Glutamatergic neuron (in vitro differentiated cells): ENCODE measurements around the gene NFIC. TPM values are rescaled to one million over a fixed set of nuclear protein-coding genes. Genes with fewer than 3 reads are reported as not detected.

Experiments
- DNase-seq: peaks from one replicate; pipeline ENCODE4 v3.0.0; 2022
- H3K27ac Mint-ChIP-seq: one replicate; pipeline ENCODE4 v1.8.0; 2020; ENCODE audit warnings: mild to moderate bottlenecking, mixed read lengths, inconsistent platforms; ENCODE audit not compliant: unreplicated experiment
- H3K27me3 Mint-ChIP-seq: one replicate; pipeline ENCODE4 v1.8.0; 2020; ENCODE audit warnings: mild to moderate bottlenecking, moderate library complexity, mixed read lengths, inconsistent platforms; ENCODE audit not compliant: unreplicated experiment
- H3K36me3 Mint-ChIP-seq: one replicate; pipeline ENCODE4 v1.8.0; 2020; ENCODE audit warnings: mild to moderate bottlenecking, mixed read lengths, inconsistent platforms; ENCODE audit not compliant: unreplicated experiment
- H3K4me1 Mint-ChIP-seq: one replicate; pipeline ENCODE4 v1.8.0; 2020; ENCODE audit warnings: mild to moderate bottlenecking, low read depth, mixed read lengths, inconsistent platforms; ENCODE audit not compliant: unreplicated experiment
- H3K4me3 Mint-ChIP-seq: one replicate; pipeline ENCODE4 v1.8.0; 2020; ENCODE audit warnings: mild to moderate bottlenecking, mixed read lengths, inconsistent platforms; ENCODE audit not compliant: unreplicated experiment
- H3K9me3 Mint-ChIP-seq: one replicate; pipeline ENCODE4 v1.8.0; 2020; ENCODE audit warnings: mild to moderate bottlenecking, moderate library complexity, mixed read lengths, inconsistent platforms; ENCODE audit not compliant: unreplicated experiment
- CTCF ChIP-seq: fragments of 200-600 bp; sonication (generic); IDR thresholded peaks from one replicate; pipeline ENCODE4 v1.5.0; 2021; ENCODE audit not compliant: partially characterized antibody, unreplicated experiment
- total RNA-seq: library from RNA; stranded (reverse); fragmentation: NEBNext Ultra II Directional; extraction: Animal tissue kit (Norgen Biotek cat#: 25700); gene quantifications from one replicate; pipeline ENCODE4 v1.2.1, GENCODE V29; 2021; ENCODE audit not compliant: unreplicated experiment

NFIC gene
- total RNA-seq, 1 donor from 2014 or later = 2.0 TPM

- H3K4me1 Mint-ChIP-seq = no peaks in the 10 kb centered on the region
- H3K27ac Mint-ChIP-seq = no peak within 1 kb of the TSS
Measured at GRCh38 chr19:3480383-3481091, 114.2 kb downstream of the NFIC start, which contains the start of gene SMIM24. TSS of gene SMIM24 (minus strand) at chr19:3480525. CDS start at chr19:3480463, 62 bp downstream.

GRCh38 chr19:3481241-3482090, 115.1 kb downstream of the NFIC start:
- H3K27me3 Mint-ChIP-seq = no peaks in the 10 kb centered on the region
- no peak for TF ChIP-seq CTCF
- H3K9me3 Mint-ChIP-seq = peaks cover 2% of the 10 kb centered on the region
- no peak overlapping the region for H3K4me3 Mint-ChIP-seq
- no peaks in the 10 kb centered on the region for H3K4me1 Mint-ChIP-seq
- no peak for DNase-seq
- no peak overlapping the region for H3K27ac Mint-ChIP-seq
- no peaks in the 10 kb centered on the region for H3K36me3 Mint-ChIP-seq

More at GRCh38 chr19:3480383-3481091, 114.2 kb downstream of the NFIC start, which contains the start of gene SMIM24:
- Mint-ChIP-seq H3K4me3 (no peak within 1 kb of the TSS), H3K9me3 (peaks cover 2% of the 10 kb centered on the region), H3K27me3 (no peaks in the 10 kb centered on the region), H3K36me3 (no peaks in the 10 kb centered on the region)
- no peak for TF ChIP-seq CTCF
- no peak for DNase-seq

GRCh38 chr19:3482507-3483225, 116.3 kb downstream of the NFIC start:
- peaks cover 2% of the 10 kb centered on the region for H3K9me3 Mint-ChIP-seq
- no peak overlapping the region for H3K27ac Mint-ChIP-seq
- no peak for DNase-seq
- H3K36me3 Mint-ChIP-seq = no peaks in the 10 kb centered on the region
- peaks cover 3% of the 10 kb centered on the region for H3K27me3 Mint-ChIP-seq
- H3K4me1 Mint-ChIP-seq = no peaks in the 10 kb centered on the region
- TF ChIP-seq CTCF = no peak
- H3K4me3 Mint-ChIP-seq = no peak overlapping the region

GRCh38 chr19:3483226-3483628, 116.8 kb downstream of the NFIC start, which contains the start of gene SMIM44:
TSS of gene SMIM44 (minus strand) at chr19:3483441. CDS start at chr19:3483403, 38 bp downstream.
- Mint-ChIP-seq H3K27me3 (peaks cover 3% of the 10 kb centered on the region), H3K27ac (no peak within 1 kb of the TSS), H3K36me3 (peaks cover 5% of the 10 kb centered on the region), H3K4me1 (no peaks in the 10 kb centered on the region), H3K9me3 (no peaks in the 10 kb centered on the region), H3K4me3 (no peak within 1 kb of the TSS)
- no peak for DNase-seq
- TF ChIP-seq CTCF = no peak
